Measurements from ENCODE around the gene ATG16L1.

GRCh38 chr2:233303252-233303651, 51.8 kb downstream of the ATG16L1 start:
- TF ChIP-seq CTCF (conservative IDR thresholded peaks at IDR 0.05 in 1 of 2, IDR thresholded peaks at IDR 0.05 in 1 of 2; ENCODE audit: low read depth in 1 of 2, low read length in 2 of 2) (no peak), EZH2 (IDR thresholded peaks at IDR 0.05; ENCODE audit: low read length, missing control alignments) (no peak)

Data from fibroblast of lung (primary cell).